GM21360 (cell line): ENCODE results near the gene YRDC.
"Not testable (repeated sequence)": the region's sequence is repeated elsewhere in the genome, so short reads cannot be mapped to it uniquely, and the experiment has no call there.

Experiments used
- ATAC-seq: cut with Tn5 transposase; IDR thresholded peaks from one replicate; pipeline ENCODE4 v1.9.1; 2021; ENCODE audit warnings: mild to moderate bottlenecking, moderate library complexity; ENCODE audit not compliant: unreplicated experiment

The YRDC gene

GRCh38 chr1:37776946-37777516, 31.0 kb downstream of the YRDC start:
- no peak for ATAC-seq

- not testable (repeated sequence) for ATAC-seq
Observed at GRCh38 chr1:37771440-37771839, 36.6 kb downstream of the YRDC start.

DNA sequence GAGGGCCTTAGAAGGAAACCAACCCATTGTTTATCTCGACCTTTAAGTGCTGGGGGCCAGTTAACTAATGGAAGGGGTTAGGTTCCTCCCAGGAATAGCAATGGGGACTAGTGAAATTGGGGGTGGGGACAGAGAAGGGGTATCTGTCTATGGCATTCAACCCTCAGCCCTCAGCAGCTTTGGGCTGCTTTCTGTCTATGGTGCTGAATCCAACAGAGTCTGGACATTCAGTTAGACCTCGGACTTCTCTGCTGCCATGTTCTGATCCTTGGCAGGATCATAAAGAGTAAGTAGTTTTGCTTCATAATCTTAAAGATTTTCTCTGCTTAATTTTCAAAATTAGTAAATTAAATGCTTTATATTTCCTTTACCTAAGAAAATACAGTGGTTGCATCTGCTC, 40.5 kb downstream of the YRDC start:
- no peak for ATAC-seq

GRCh38 chr1:37765916-37766664, 41.9 kb downstream of the YRDC start:
- ATAC-seq = no peak

DNA sequence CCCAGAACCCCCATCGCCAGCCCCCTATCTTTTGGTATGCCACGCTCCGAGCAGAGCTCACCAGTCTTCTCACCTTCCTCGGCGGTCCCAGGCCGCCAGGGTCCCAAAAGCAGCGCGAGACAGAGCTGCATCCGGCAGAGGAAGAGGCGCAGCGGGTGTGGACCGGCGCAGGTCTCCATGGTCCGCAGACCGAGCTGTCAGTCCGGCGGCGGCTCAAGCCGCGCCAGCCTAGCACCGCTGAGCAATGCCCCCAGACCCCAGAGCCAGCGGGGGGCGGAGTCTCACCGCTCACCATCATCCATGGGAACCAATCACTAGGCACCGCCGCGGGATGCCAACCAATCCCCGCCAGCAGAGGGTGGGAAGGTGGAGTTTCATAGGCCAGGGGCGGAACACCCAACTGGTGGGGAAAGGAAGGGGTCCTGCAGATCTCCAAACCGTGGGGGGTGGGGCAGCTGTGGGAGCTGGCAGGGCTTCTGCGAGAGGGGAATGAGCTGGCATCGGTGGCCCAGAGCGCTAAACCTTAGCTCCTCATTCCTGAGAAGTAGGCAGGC, 43.0 kb downstream of the YRDC start, which contains the start of gene EPHA10:
EPHA10 (minus strand) TSS at position 233 of the 554 bp plus-strand sequence; CDS start at position 179, 54 bp downstream.
- no peak for ATAC-seq

DNA sequence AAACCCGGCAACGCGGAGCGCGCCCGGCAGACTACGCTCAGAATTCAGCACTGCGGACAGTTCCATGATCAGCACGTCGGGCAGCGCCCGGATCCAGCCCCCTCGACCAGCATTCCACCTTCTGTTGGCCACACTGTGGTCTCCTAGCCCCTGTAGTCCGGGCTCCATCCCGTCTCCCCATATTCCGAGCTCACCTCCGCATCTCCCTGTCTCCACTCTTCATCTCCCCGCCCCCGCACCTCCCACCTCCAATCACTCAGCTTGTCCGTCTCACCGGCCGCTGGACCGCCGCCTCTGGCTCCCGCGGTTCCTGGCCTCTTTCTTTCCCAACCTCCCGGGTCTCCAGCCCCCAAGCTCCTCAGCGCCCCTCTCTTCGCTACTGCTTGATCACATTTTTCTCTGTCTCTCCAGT, 43.6 kb downstream of the YRDC start:
- no peak for ATAC-seq

GRCh38 chr1:37763791-37764413, 44.1 kb downstream of the YRDC start:
- no peak for ATAC-seq

GRCh38 chr1:37762516-37762915, 45.5 kb downstream of the YRDC start:
- no peak for ATAC-seq

DNA sequence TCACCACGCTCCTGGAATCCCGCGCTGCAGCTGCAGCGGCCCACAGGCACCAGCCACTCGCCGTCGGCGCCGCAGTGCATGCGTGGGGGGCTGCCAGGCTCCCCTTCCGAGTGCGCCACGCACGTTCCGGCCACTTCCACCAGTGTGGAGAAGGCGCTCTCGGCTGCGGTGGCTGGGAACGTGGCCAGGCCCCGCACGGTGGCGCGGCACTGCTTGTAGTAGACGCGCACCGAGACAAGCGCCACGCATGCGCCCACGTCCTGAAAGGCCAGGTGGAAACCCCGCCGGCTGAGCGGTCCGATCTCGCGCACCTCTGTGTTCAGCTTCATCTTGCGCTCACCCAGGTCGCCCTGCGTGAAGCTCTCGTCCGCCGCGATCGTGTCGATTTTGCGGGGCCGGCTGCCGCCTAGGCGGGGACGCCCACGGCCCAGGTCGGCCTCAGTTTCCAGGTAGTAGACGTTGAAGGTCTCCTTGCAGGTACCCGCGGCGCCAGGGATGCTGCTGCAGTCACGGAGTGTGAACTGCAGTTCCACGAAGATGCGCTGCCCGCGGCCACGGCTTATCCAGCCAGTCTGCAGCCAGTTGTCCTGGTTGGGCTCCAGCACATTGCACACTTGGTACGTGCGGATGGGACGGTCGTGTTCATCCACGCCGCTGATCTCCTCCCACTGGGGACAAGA, 46.5 kb downstream of the YRDC start:
- no peak for ATAC-seq

- ATAC-seq = no peak
Observed at GRCh38 chr1:37759451-37759850, 48.6 kb downstream of the YRDC start.

DNA sequence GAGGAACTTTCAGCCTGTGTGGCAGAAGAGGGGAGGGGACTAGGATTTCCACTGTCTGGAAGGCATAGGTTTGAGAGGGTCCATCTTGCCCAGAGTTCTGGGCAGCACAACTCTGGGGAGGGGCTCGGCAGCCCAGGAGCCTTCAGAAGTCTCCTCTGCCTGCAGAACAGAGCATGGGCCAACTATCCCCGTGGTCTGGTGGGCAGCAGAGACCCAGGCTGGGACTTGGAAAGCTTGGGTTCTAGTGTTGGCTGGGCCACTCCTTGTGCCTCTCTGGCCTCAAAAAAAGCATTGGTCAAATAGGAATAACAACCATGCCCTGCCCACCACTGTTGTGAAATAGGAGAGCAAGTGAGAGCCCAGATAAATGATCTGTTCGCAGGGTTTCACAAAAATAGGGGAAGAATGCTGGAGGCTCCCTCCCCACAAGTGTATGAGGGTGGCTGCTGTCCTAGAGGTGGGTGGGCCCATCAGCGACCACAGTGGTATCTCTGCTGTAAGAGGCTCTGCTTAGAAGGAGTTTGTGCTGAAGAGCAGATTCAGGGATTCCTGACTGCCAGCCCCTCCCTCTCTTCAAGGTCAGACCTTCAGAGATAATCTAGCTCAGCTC, 52.0 kb downstream of the YRDC start:
- no peak for ATAC-seq

DNA sequence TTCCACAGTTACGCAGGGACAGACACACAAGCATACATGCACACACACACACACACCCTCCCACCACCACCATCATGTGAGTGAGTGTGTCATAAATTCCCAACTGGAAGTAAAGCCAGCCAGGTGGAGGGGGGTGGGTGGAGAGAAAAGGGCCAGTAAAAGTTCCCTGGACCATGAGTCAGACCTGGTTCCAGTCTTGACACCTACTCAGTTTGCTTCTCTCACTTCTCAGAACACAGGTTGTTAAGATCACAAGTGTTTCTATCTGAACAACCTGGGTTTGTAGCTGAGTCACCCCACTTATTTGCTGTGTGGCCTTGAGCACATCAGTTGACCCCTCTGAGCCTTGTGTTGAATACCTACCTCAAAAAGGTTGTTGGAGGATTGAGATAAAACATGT, 52.7 kb downstream of the YRDC start:
- no peak for ATAC-seq

DNA sequence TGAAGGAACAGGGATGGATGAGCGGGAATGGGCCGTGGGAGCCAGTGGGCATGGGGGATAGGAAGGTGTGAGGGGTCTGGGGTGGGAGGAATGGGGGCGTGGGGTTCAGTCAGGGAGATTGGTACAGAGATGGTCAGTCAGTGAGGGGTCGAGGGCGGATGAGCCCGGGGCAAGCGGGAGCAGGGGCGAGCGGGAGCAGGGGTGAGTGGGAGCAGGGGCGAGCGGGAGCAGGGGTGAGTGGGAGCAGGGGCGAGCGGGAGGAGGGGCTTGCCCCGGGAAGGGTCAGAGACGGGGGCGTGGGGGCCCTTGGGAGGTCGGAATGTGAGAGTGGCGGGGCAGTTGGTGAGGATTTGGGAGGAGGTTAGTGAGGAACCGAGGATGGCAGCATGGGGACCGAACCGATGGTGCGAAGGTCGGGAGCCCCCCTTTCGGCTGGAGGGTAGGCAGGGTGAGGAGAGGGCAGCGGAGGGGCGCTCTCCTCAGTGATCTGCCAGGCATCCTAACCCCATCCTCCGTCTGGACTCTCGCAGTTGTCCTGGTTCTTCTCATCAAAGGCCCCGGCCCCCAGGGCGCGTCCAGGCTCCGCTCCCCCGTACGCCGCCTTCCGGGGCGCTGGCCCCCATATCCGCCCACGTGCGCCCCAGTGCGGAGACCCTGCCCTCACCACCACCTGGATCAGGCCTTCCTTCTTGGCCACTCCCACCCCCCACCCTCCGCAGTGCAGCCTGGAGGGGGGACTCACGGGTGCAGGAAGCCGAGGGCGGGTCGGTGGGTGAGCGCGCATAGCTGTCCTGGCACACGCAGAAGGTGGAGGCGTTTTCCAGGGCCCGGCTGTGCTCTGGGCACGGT, 54.3 kb downstream of the YRDC start:
- ATAC-seq = no peak
